Smooth muscle cell (in vitro differentiated cells): Measurements from ENCODE around the gene ESPL1. TPM values are rescaled to one million over a fixed set of nuclear protein-coding genes. Genes with fewer than 3 reads are reported as not detected.

Source experiments
- DNase-seq: peaks from one replicate; lab custom pipeline; 2025; ENCODE audit not compliant: unreplicated experiment; lab: John Stamatoyannopoulos, UW
- H2AFZ ChIP-seq: fragments of 200-600 bp; sonication (generic); 2 replicates; pipeline ENCODE4 v1.6.0; 2016; ENCODE audit warnings: antibody characterized with exemption, low read depth, mild to moderate bottlenecking
- H3F3A ChIP-seq: fragments of 200-600 bp; sonication (generic); 2 replicates; pipeline ENCODE4 v1.6.0; 2017; ENCODE audit warnings: antibody characterized with exemption, low read depth
- H3K27ac ChIP-seq: fragments of 200-600 bp; sonication (generic); 2 replicates; pipeline ENCODE4 v1.5.1; 2016; ENCODE audit warnings: low read depth, mild to moderate bottlenecking
- H3K27me3 ChIP-seq: fragments of 200-600 bp; sonication (generic); 2 replicates; pipeline ENCODE4 v1.6.1; 2016; ENCODE audit warnings: low read depth, mild to moderate bottlenecking
- H3K36me3 ChIP-seq: fragments of 200-600 bp; sonication (generic); 2 replicates; pipeline ENCODE4 v1.5.1; 2016; ENCODE audit warnings: low read depth
- H3K4me1 ChIP-seq: fragments of 200-600 bp; sonication (generic); 2 replicates; pipeline ENCODE4 v1.5.1; 2016; ENCODE audit warnings: low read depth
- H3K4me2 ChIP-seq: fragments of 200-600 bp; sonication (generic); 2 replicates; pipeline ENCODE4 v1.6.0; 2016; ENCODE audit warnings: mild to moderate bottlenecking
- H3K4me3 ChIP-seq: fragments of 200-600 bp; sonication (generic); 2 replicates; pipeline ENCODE4 v1.5.1; 2016; ENCODE audit warnings: mild to moderate bottlenecking
- H3K79me2 ChIP-seq: fragments of 200-600 bp; sonication (generic); 2 replicates; pipeline ENCODE4 v1.6.0; 2016; ENCODE audit warnings: low read depth, mild to moderate bottlenecking
- H3K9ac ChIP-seq: fragments of 200-600 bp; sonication (generic); 2 replicates; pipeline ENCODE4 v1.6.0; 2016; ENCODE audit warnings: low read depth
- H3K9me3 ChIP-seq: fragments of 200-600 bp; sonication (generic); replicated peaks from 2 replicates; pipeline ENCODE4 v1.5.1; 2016; ENCODE audit warnings: low read depth
- H4K20me1 ChIP-seq: fragments of 200-600 bp; sonication (generic); 2 replicates; pipeline ENCODE4 v1.6.0; 2016; ENCODE audit warnings: low read depth
- WGBS: methylation state at CpG from one replicate; pipeline ENCODE4 v1.1.7; 2016; ENCODE audit warnings: low lambda C conversion rate; 5-methylcytosine and 5-hydroxymethylcytosine counted together
- polyA plus RNA-seq: library from polyadenylated mRNA; unstranded; fragments of >200 nt; fragmentation: Nextera tagmentation; extraction: Ambion mirVana; gene quantifications from 2 replicates; pipeline ENCODE4 v1.2.1, GENCODE V29; 2016
- total RNA-seq: library from RNA; depleted of rRNA; stranded (reverse); fragments of >200 nt; gene quantifications from 2 replicates; pipeline ENCODE4 v1.2.3, GENCODE V29; 2014
- TF ChIP-seq, protein P1 (sequence below): fragments of 200-600 bp; sonication (generic); IDR thresholded peaks from 2 replicates; pipeline ENCODE4 v1.5.1; 2017; ENCODE audit warnings: borderline replicate concordance, mild to moderate bottlenecking, antibody characterized with exemption; ENCODE audit not compliant: insufficient read depth, poor library complexity, severe bottlenecking

ESPL1 gene
- total and polyA plus RNA-seq, 2 experiments from 2014 or later = 2.0 to 3.1 TPM

- TF ChIP-seq, protein P1, sequence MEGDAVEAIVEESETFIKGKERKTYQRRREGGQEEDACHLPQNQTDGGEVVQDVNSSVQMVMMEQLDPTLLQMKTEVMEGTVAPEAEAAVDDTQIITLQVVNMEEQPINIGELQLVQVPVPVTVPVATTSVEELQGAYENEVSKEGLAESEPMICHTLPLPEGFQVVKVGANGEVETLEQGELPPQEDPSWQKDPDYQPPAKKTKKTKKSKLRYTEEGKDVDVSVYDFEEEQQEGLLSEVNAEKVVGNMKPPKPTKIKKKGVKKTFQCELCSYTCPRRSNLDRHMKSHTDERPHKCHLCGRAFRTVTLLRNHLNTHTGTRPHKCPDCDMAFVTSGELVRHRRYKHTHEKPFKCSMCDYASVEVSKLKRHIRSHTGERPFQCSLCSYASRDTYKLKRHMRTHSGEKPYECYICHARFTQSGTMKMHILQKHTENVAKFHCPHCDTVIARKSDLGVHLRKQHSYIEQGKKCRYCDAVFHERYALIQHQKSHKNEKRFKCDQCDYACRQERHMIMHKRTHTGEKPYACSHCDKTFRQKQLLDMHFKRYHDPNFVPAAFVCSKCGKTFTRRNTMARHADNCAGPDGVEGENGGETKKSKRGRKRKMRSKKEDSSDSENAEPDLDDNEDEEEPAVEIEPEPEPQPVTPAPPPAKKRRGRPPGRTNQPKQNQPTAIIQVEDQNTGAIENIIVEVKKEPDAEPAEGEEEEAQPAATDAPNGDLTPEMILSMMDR = no peak
- H3K4me2 ChIP-seq = no peak overlapping the region
- H3F3A ChIP-seq = no peaks in the 10 kb centered on the region
- WGBS = 67% methylated on average over 3 of the region's 3 CpGs
- H3K27ac ChIP-seq = no peak overlapping the region
- no peaks in the 10 kb centered on the region for H3K36me3 ChIP-seq
- no peaks in the 10 kb centered on the region for H4K20me1 ChIP-seq
- H2AFZ ChIP-seq = no peak overlapping the region
- DNase-seq = no peak
- H3K9me3 ChIP-seq = no peaks in the 10 kb centered on the region
- no peaks in the 10 kb centered on the region for H3K4me1 ChIP-seq
- H3K4me3 ChIP-seq = no peak overlapping the region
- H3K79me2 ChIP-seq = no peaks in the 10 kb centered on the region
- H3K27me3 ChIP-seq = no peaks in the 10 kb centered on the region
- no peak overlapping the region for H3K9ac ChIP-seq
Measured at GRCh38 chr12:53313996-53314395, 45.9 kb downstream of the ESPL1 start.

DNA sequence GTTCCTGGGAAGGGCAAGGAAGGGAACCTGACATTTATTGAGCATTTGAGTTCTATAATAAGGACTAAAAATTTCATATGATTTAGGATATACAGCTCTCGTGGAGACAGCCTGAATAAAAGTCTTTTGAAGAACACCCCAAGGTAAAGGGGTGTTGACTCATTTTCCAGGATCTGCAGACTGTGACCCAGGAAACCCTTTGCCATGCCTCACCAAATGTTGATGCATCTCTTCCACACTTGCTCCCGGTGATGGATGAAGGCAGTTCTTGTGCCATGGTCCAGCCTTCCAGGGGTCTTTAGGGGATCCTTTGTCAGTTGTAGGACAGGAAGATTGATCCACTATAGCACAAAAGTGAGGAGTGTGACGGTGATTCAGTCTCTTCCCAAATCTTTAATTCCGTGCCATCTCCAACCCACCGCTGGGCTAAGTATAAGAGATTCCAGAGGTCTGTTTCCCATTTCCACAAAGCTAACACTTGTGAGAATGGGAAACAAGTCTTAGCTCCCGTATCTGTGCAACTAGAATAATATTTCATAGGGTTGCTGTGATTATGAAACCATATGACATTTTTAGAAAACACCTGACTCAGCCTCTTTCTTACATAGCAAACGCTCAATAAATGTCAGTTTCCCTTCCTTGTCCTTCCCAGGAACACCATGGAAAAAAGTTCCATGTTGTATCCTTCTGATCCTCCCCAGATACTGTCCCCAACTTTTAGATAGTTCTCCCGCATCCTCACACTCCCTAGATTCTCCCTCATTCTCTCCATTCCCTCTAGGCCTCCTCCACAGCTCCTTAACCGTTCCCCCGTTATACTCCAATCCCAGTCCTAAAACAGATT, 52.5 kb downstream of the ESPL1 start:
- H4K20me1 ChIP-seq = no peaks in the 10 kb centered on the region
- H3K79me2 ChIP-seq = peaks cover 11% of the 10 kb centered on the region
- no peaks in the 10 kb centered on the region for H3K27me3 ChIP-seq
- peaks cover 18% of the 10 kb centered on the region for H3K4me1 ChIP-seq
- H3K27ac ChIP-seq = peak overlapping the region; percentile 77
- no peak for DNase-seq
- H3K4me3 ChIP-seq = peak overlapping the region; percentile 76
- H3F3A ChIP-seq = peaks cover 17% of the 10 kb centered on the region
- peak overlapping the region; percentile 92 for H2AFZ ChIP-seq
- TF ChIP-seq, protein P1 = no peak
- WGBS = 59% methylated on average over 10 of the region's 10 CpGs
- H3K4me2 ChIP-seq = peak overlapping the region; percentile 87
- H3K36me3 ChIP-seq = no peaks in the 10 kb centered on the region
- H3K9me3 ChIP-seq = no peaks in the 10 kb centered on the region
- H3K9ac ChIP-seq = peak overlapping the region; percentile 77

GRCh38 chr12:53324113-53324778, 56.1 kb downstream of the ESPL1 start:
- Histone ChIP-seq H3K27me3 (no peaks in the 10 kb centered on the region), H3K4me1 (peaks cover 34% of the 10 kb centered on the region), H3K79me2 (peaks cover 11% of the 10 kb centered on the region), H3K9me3 (no peaks in the 10 kb centered on the region), H3K36me3 (no peaks in the 10 kb centered on the region), H3K27ac (peak overlapping the region; percentile 57), H3K4me3 (peak overlapping the region; percentile 70), H4K20me1 (no peaks in the 10 kb centered on the region), H3K9ac (no peak overlapping the region), H3F3A (peaks cover 17% of the 10 kb centered on the region), H2AFZ (peak overlapping the region; percentile 90), H3K4me2 (peak overlapping the region; percentile 90)
- 18% methylated on average over 28 of the region's 28 CpGs for WGBS
- TF ChIP-seq, protein P1 = no peak
- DNase-seq = no peak
